IMR-90 (cell line): ENCODE results near the gene APOB. TPM values are rescaled to one million over a fixed set of nuclear protein-coding genes. Genes with fewer than 3 reads are reported as not detected.

Experiments
- ATAC-seq: fragments of 200-7000 bp; cut with Tn5 transposase; 2 replicates; pipeline ENCODE4 v1.9.1; 2020; ENCODE audit warnings: low read depth, mild to moderate bottlenecking, moderate library complexity
- BruUV-seq: library from RNA; stranded (reverse); fragments of 400-500 nt; replicated peaks from 2 replicates; lab custom pipeline; 2021; lab: Mats Ljungman, UMichigan
- CTCF ChIA-PET: fragments of 300-600 bp; formaldehyde crosslinking; extraction: SDS; loops from one replicate; lab custom pipeline; 2021; ENCODE audit warnings: antibody characterized with exemption; lab: Yijun Ruan, JAX
- POLR2A ChIA-PET: fragments of 300-600 bp; sonication (Branson Sonifier 250); formaldehyde crosslinking; loops from one replicate; lab custom pipeline; 2022; ENCODE audit warnings: antibody characterized with exemption; ENCODE audit not compliant: unreplicated experiment; lab: Charles Lee
- DNase-seq: peaks from one replicate; pipeline ENCODE4 v3.0.0; 2013
- H2AFZ ChIP-seq: replicated peaks from 2 replicates; pipeline ENCODE3; 2013; ENCODE audit warnings: low read length, mild to moderate bottlenecking; ENCODE audit not compliant: poor library complexity
- H2AK5ac ChIP-seq: 2 replicates; pipeline ENCODE4 v1.6.1; 2013; ENCODE audit warnings: low read depth, low read length, inconsistent platforms
- H2AK9ac ChIP-seq: replicated peaks from 2 replicates; pipeline ENCODE3; 2013; ENCODE audit warnings: mild to moderate bottlenecking, low read depth, low read length, moderate library complexity; ENCODE audit not compliant: poor library complexity
- H2BK120ac ChIP-seq: 2 replicates; pipeline ENCODE4 v1.6.1; 2013; ENCODE audit warnings: low read depth, low read length, inconsistent platforms
- H2BK15ac ChIP-seq: 3 replicates; pipeline ENCODE4 v1.6.1; 2013; ENCODE audit warnings: low read depth, low read length, inconsistent platforms
- H2BK20ac ChIP-seq: 2 replicates; pipeline ENCODE4 v1.6.1; 2013; ENCODE audit warnings: low read depth, mild to moderate bottlenecking, inconsistent platforms, low read length, moderate library complexity
- H2BK5ac ChIP-seq: 2 replicates; pipeline ENCODE4 v1.6.1; 2013; ENCODE audit warnings: mild to moderate bottlenecking, low read depth, low read length, inconsistent platforms; ENCODE audit not compliant: poor library complexity, severe bottlenecking
- H3K14ac ChIP-seq: replicated peaks from 2 replicates; pipeline ENCODE4 v1.6.1; 2013; ENCODE audit warnings: low read depth, low read length, inconsistent platforms
- H3K18ac ChIP-seq: 2 replicates; pipeline ENCODE4 v1.6.1; 2013; ENCODE audit warnings: low read depth, low read length, control low read depth
- H3K23ac ChIP-seq: 2 replicates; pipeline ENCODE4 v1.6.1; 2013; ENCODE audit warnings: low read depth, low read length, inconsistent platforms
- H3K27ac ChIP-seq: 2 replicates; pipeline ENCODE4 v1.5.1; 2013; ENCODE audit warnings: mild to moderate bottlenecking, control low read depth, low read length; ENCODE audit not compliant: insufficient read depth
- H3K27me3 ChIP-seq: 2 replicates; pipeline ENCODE4 v1.6.1; 2013; ENCODE audit warnings: low read length; ENCODE audit not compliant: control insufficient read depth, insufficient read depth
- H3K36me3 ChIP-seq: 2 replicates; pipeline ENCODE4 v1.6.1; 2013; ENCODE audit warnings: low read length, mixed read lengths; ENCODE audit not compliant: control insufficient read depth, insufficient read depth
- H3K4ac ChIP-seq: 2 replicates; pipeline ENCODE4 v1.6.1; 2013; ENCODE audit warnings: low read depth, low read length, inconsistent platforms
- H3K4me1 ChIP-seq: 2 replicates; pipeline ENCODE4 v1.6.1; 2013; ENCODE audit warnings: low read length, mixed read lengths; ENCODE audit not compliant: control insufficient read depth, insufficient read depth
- H3K4me2 ChIP-seq: 2 replicates; pipeline ENCODE4 v1.6.1; 2013; ENCODE audit warnings: low read depth, mild to moderate bottlenecking, control low read depth, low read length, moderate library complexity
- H3K4me3 ChIP-seq: 2 replicates; pipeline ENCODE4 v1.5.1; 2013; ENCODE audit warnings: low read depth, mild to moderate bottlenecking, control low read depth, low read length, moderate library complexity; ENCODE audit not compliant: insufficient read depth
- H3K56ac ChIP-seq: 2 replicates; pipeline ENCODE4 v1.6.1; 2013; ENCODE audit warnings: low read length, inconsistent platforms; ENCODE audit not compliant: insufficient read depth; ENCODE audit errors: extremely low read depth
- H3K79me1 ChIP-seq, 2 experiments: 2 replicates each; pipeline ENCODE4 v1.6.1; 2013; ENCODE audit warnings: low read length in 2 of 2, inconsistent platforms in 1 of 2, low read depth in 1 of 2
- H3K9ac ChIP-seq: 2 replicates; pipeline ENCODE4 v1.6.1; 2013; ENCODE audit warnings: low read depth, low read length, control low read depth
- H3K9me1 ChIP-seq: 2 replicates; pipeline ENCODE4 v1.6.1; 2013; ENCODE audit warnings: low read length, inconsistent platforms; ENCODE audit not compliant: insufficient read depth
- H3K9me3 ChIP-seq: 2 replicates; pipeline ENCODE4 v1.6.1; 2013; ENCODE audit warnings: low read length; ENCODE audit not compliant: control insufficient read depth, insufficient read depth
- H4K20me1 ChIP-seq: 2 replicates; pipeline ENCODE4 v1.6.1; 2013; ENCODE audit warnings: low read length, inconsistent platforms; ENCODE audit not compliant: insufficient read depth
- H4K5ac ChIP-seq: 2 replicates; pipeline ENCODE4 v1.6.1; 2013; ENCODE audit warnings: mild to moderate bottlenecking, low read depth, low read length, control low read depth
- H4K8ac ChIP-seq, 2 experiments: 2 replicates each; pipeline ENCODE4 v1.6.1; 2013; ENCODE audit warnings: low read depth in 2 of 2, low read length in 2 of 2, control low read depth in 1 of 2, inconsistent platforms in 1 of 2
- H4K91ac ChIP-seq: 2 replicates; pipeline ENCODE4 v1.6.1; 2013; ENCODE audit warnings: low read depth, low read length, inconsistent platforms; ENCODE audit not compliant: insufficient read depth
- CEBPB ChIP-seq: IDR thresholded peaks from 2 replicates; pipeline ENCODE4 v1.6.1; 2012; ENCODE audit warnings: low read depth, low read length, improper control_type of control experiment
- MAZ ChIP-seq: IDR thresholded peaks from 2 replicates; pipeline ENCODE4 v1.6.1; 2012; ENCODE audit warnings: low read depth, mild to moderate bottlenecking, low read length, improper control_type of control experiment, moderate library complexity, borderline replicate concordance
- MXI1 ChIP-seq: IDR thresholded peaks from 2 replicates; pipeline ENCODE4 v1.6.1; 2012; ENCODE audit warnings: low read depth, mild to moderate bottlenecking, low read length, moderate library complexity, borderline replicate concordance
- RAD21 ChIP-seq: IDR thresholded peaks from 2 replicates; pipeline ENCODE4 v1.6.1; 2012; ENCODE audit warnings: low read length, improper control_type of control experiment
- RCOR1 ChIP-seq: IDR thresholded peaks from 2 replicates; pipeline ENCODE4 v1.6.1; 2012; ENCODE audit warnings: mild to moderate bottlenecking, low read length, improper control_type of control experiment; ENCODE audit not compliant: insufficient replicate concordance
- RFX5 ChIP-seq: IDR thresholded peaks from 2 replicates; pipeline ENCODE4 v1.8.0; 2012; ENCODE audit warnings: low read depth, mild to moderate bottlenecking, low read length, moderate library complexity
- WGBS, 2 experiments: methylation state at CpG; one replicate each; pipeline versions ENCODE4 v1.1.5 to v1.1.7; 2013; ENCODE audit warnings: missing lambda C conversion rate in 2 of 2; ENCODE audit not compliant: insufficient read length in 1 of 2; ENCODE audit errors: extremely low coverage in 2 of 2; 5-methylcytosine and 5-hydroxymethylcytosine counted together
- dilution Hi-C: fragments of 300-500 bp; cut with HindIII; formaldehyde crosslinking; loops from one replicate; pipeline ENCODE4 v1.14.3; 2018; ENCODE audit warnings: low sequenced_read_pairs; ENCODE audit not compliant: unreplicated experiment
- in situ Hi-C: fragments of 300-500 bp; cut with MboI; formaldehyde crosslinking; loops from 3 replicates; pipeline ENCODE4 v1.14.3; 2019; ENCODE audit warnings: low sequenced_read_pairs, inconsistent platforms, mixed read lengths
- intact Hi-C: fragments of 100-400 bp; cut with micrococcal nuclease; formaldehyde crosslinking; loops from 2 replicates; pipeline ENCODE4 v1.10.0; 2022
- polyA plus RNA-seq, 3 experiments: library from polyadenylated mRNA; depleted of rRNA; stranded (reverse); fragments of >200 nt; gene quantifications; 2 replicates each; pipeline ENCODE4 v1.2.3, GENCODE V29; 2012; ENCODE audit warnings: low replicate concordance in 1 of 3
- total RNA-seq: library from RNA; depleted of rRNA; stranded (reverse); fragments of >200 nt; gene quantifications from 2 replicates; pipeline ENCODE4 v1.2.3, GENCODE V29; 2012
- TF ChIP-seq, protein P1 (sequence below): fragments of 150-350 bp; IDR thresholded peaks from 2 replicates; pipeline ENCODE4 v1.6.1; 2016; ENCODE audit warnings: low read depth, mild to moderate bottlenecking, low read length, moderate library complexity, borderline replicate concordance

The APOB gene
- total and polyA plus RNA-seq, 2 of the 4 experiments (the other 2 are of a cell fraction), result under 0.01 TPM; not detected in 1

DNA sequence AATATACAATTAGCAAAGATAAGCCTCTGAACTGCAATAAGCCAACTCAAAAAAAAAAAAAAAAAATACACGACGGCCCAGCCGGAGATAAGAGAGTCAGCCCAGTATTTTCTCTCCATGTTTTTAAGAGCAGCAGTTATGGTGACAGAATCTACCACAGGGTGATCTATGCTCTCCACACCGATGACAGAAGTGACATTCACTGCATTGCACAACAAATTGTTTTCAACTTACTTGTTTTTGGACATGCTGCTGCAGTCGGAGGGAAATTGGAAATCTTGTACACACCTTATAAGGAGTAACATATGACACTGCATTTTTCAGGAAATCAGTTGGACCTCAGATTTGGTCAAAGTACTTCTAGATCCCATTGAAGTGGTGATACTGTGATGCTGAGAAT lies 23.3 kb upstream of the APOB start:
- H3K27ac ChIP-seq, result no peak overlapping the region
- H3K56ac ChIP-seq, result no peak overlapping the region
- TF ChIP-seq RCOR1 (no peak), RAD21 (no peak), RFX5 (no peak), CEBPB (no peak), MXI1 (no peak), MAZ (no peak)
- TF ChIP-seq, protein P1, sequence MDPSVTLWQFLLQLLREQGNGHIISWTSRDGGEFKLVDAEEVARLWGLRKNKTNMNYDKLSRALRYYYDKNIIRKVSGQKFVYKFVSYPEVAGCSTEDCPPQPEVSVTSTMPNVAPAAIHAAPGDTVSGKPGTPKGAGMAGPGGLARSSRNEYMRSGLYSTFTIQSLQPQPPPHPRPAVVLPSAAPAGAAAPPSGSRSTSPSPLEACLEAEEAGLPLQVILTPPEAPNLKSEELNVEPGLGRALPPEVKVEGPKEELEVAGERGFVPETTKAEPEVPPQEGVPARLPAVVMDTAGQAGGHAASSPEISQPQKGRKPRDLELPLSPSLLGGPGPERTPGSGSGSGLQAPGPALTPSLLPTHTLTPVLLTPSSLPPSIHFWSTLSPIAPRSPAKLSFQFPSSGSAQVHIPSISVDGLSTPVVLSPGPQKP, result no peak
- H3K23ac ChIP-seq, result no peak overlapping the region
- H2AK5ac ChIP-seq, result no peak overlapping the region
- in situ Hi-C loops (no loop called here), dilution Hi-C loops (no loop called here), intact Hi-C loops (no loop called here)
- no peak overlapping the region for H3K14ac ChIP-seq
- H4K8ac ChIP-seq, result no peak overlapping the region
- POLR2A ChIA-PET, result no interaction called here
- H4K20me1 ChIP-seq, result no peaks in the 10 kb centered on the region
- no TSS peak for BruUV-seq
- no peak overlapping the region for H4K91ac ChIP-seq
- no peak overlapping the region for H2BK5ac ChIP-seq
- CTCF ChIA-PET, result interaction anchor here (0.9 kb wide), 1 partner anchor 53 kb away, joined by 3 read pairs; no protein-coding TSS in a partner anchor
- no peaks in the 10 kb centered on the region for H3K79me1 ChIP-seq
- H4K5ac ChIP-seq, result no peak overlapping the region
- H3K36me3 ChIP-seq, result no peaks in the 10 kb centered on the region
- no peaks in the 10 kb centered on the region for H3K9me1 ChIP-seq
- ATAC-seq, result no peak
- H2BK20ac ChIP-seq, result no peak overlapping the region
- DNase-seq, result no peak
- H3K9me3 ChIP-seq, result no peaks in the 10 kb centered on the region
- H2AK9ac ChIP-seq, result no peak overlapping the region
- no peak overlapping the region for H3K18ac ChIP-seq
- H2AFZ ChIP-seq, result no peak overlapping the region
- WGBS, 2 experiments, result no CpG with 5 or more reads among the region's 5 CpGs
- H2BK120ac ChIP-seq, result no peak overlapping the region
- no peak overlapping the region for H3K4ac ChIP-seq
- H3K9ac ChIP-seq, result no peak overlapping the region
- H3K4me3 ChIP-seq, result no peak overlapping the region
- H3K27me3 ChIP-seq, result no peaks in the 10 kb centered on the region; the same call in 1 of the 2 replicates
- H3K4me1 ChIP-seq, result no peaks in the 10 kb centered on the region
- H2BK15ac ChIP-seq, result no peak overlapping the region
- no peak overlapping the region for H3K4me2 ChIP-seq
